Hippocampal formation (tissue), 2 donors: ENCODE results near the gene STRAP.
A peak's percentile ranks its signal among the peaks of the same experiment; 100 is the strongest.

Experiments
- DNase-seq, 2 donors: peaks; one replicate each; lab custom pipeline; 2025; lab: John Stamatoyannopoulos, UW

The STRAP gene

GRCh38 chr12:15882118-15882971, at the start of gene STRAP:
STRAP (plus strand) TSS chr12:15882387; CDS start chr12:15882708, 321 bp downstream.
- DNase-seq, result peak; percentile 95

- DNase-seq, result no peak
These were observed 47.6 kb upstream of the STRAP start for GRCh38 chr12:15834575-15834974.

GRCh38 chr12:15837141-15837790, 44.9 kb upstream of the STRAP start:
- DNase-seq, result no peak

- no peak for DNase-seq
These were observed 43.1 kb upstream of the STRAP start for GRCh38 chr12:15839041-15839440.

- no peak for DNase-seq
These were observed 42.5 kb upstream of the STRAP start for GRCh38 chr12:15839682-15840081.

- no peak for DNase-seq
These were observed 40.1 kb upstream of the STRAP start for GRCh38 chr12:15842108-15842507.

- no peak for DNase-seq
These were observed 35.3 kb upstream of the STRAP start for GRCh38 chr12:15846887-15847286.

- no peak for DNase-seq
These were observed 33.6 kb upstream of the STRAP start for GRCh38 chr12:15848606-15849005.

- no peak for DNase-seq
These were observed 31.1 kb upstream of the STRAP start for GRCh38 chr12:15851045-15851620.

- DNase-seq, result no peak
These were observed 30.3 kb upstream of the STRAP start for GRCh38 chr12:15851919-15852318.

GRCh38 chr12:15852383-15852782, 29.8 kb upstream of the STRAP start:
- DNase-seq, result no peak

GRCh38 chr12:15853877-15854276, 28.3 kb upstream of the STRAP start:
- DNase-seq, result no peak

- DNase-seq, result no peak
These were observed 27.3 kb upstream of the STRAP start for GRCh38 chr12:15854916-15855315.

- no peak for DNase-seq
These were observed 26.5 kb upstream of the STRAP start for GRCh38 chr12:15855646-15856045.

GRCh38 chr12:15856097-15856982, 25.8 kb upstream of the STRAP start:
- DNase-seq, result peak; percentile 16 to 53

GRCh38 chr12:15858353-15858752, 23.8 kb upstream of the STRAP start:
- no peak for DNase-seq

- DNase-seq, result no peak
These were observed 23.1 kb upstream of the STRAP start for GRCh38 chr12:15859116-15859515.

- no peak for DNase-seq
These were observed 20.8 kb upstream of the STRAP start for GRCh38 chr12:15861404-15861803.

- DNase-seq, result no peak
These were observed 19.3 kb upstream of the STRAP start for GRCh38 chr12:15862840-15863239.

- no peak for DNase-seq
These were observed 18.8 kb upstream of the STRAP start for GRCh38 chr12:15863372-15863771.

GRCh38 chr12:15863984-15864383, 18.2 kb upstream of the STRAP start:
- no peak for DNase-seq

- no peak for DNase-seq
These were observed 14.0 kb upstream of the STRAP start for GRCh38 chr12:15868186-15868585.
